H1 (cell line): ENCODE measurements around the gene VIPR2. TPM values are rescaled to one million over a fixed set of nuclear protein-coding genes. Genes with fewer than 3 reads are reported as not detected.

ENCODE experiments used
- CTCF ChIA-PET: fragments of 300-600 bp; sonication (Branson Sonifier 250); formaldehyde crosslinking; loops from one replicate; lab custom pipeline; 2021; ENCODE audit not compliant: partially characterized antibody; lab: Charles Lee
- POLR2A ChIA-PET: fragments of 300-600 bp; sonication (Branson Sonifier 250); formaldehyde crosslinking; loops from one replicate; lab custom pipeline; 2021; ENCODE audit warnings: inconsistent platforms; ENCODE audit not compliant: partially characterized antibody; lab: Charles Lee
- DNase-seq, 2 experiments: peaks; one replicate each; pipeline versions ENCODE4 v3.0.0 to v3.0.0-alpha.2; 2010 to 2022; ENCODE audit warnings: low spot score in 2 of 2, low read depth in 1 of 2, mixed read lengths in 1 of 2
- FAIRE-seq: peaks from 2 replicates; lab custom pipeline; 2011; peaks lifted over from hg19 to GRCh38; lab: Jason Lieb, UNC
- H2AFZ ChIP-seq: 2 replicates; pipeline ENCODE4 v1.8.1; 2012; ENCODE audit warnings: low read length, inconsistent platforms
- H2AK5ac ChIP-seq: 2 replicates; pipeline ENCODE4 v1.6.1; 2013; ENCODE audit warnings: low read depth, low read length
- H2BK120ac ChIP-seq: replicated peaks from 2 replicates; pipeline ENCODE3; 2013; ENCODE audit warnings: low read depth, low read length, inconsistent platforms
- H2BK12ac ChIP-seq: 2 replicates; pipeline ENCODE4 v1.6.1; 2013; ENCODE audit warnings: low read depth, low read length
- H2BK15ac ChIP-seq: 2 replicates; pipeline ENCODE4 v1.6.1; 2013; ENCODE audit warnings: low read length
- H2BK20ac ChIP-seq: 2 replicates; pipeline ENCODE4 v1.6.1; 2013; ENCODE audit warnings: low read length
- H2BK5ac ChIP-seq: 2 replicates; pipeline ENCODE4 v1.6.1; 2013; ENCODE audit warnings: low read depth, low read length
- H3K14ac ChIP-seq: 2 replicates; pipeline ENCODE4 v1.6.1; 2013; ENCODE audit warnings: inconsistent platforms; ENCODE audit not compliant: insufficient read length
- H3K18ac ChIP-seq: 2 replicates; pipeline ENCODE4 v1.6.1; 2013; ENCODE audit warnings: low read length; ENCODE audit errors: extremely low read depth
- H3K23ac ChIP-seq: 2 replicates; pipeline ENCODE4 v1.6.1; 2013; ENCODE audit warnings: inconsistent platforms; ENCODE audit not compliant: insufficient read length
- H3K23me2 ChIP-seq: 2 replicates; pipeline ENCODE4 v1.6.1; 2013; ENCODE audit warnings: low read depth, low read length
- H3K27ac ChIP-seq: 2 replicates; pipeline ENCODE4 v1.6.1; 2011; ENCODE audit warnings: low read depth, low read length, inconsistent platforms
- H3K27me3 ChIP-seq, 4 experiments: replicated peaks in 1 of 4; 1 replicate in 1 of 4; 2 replicates in 3 of 4; pipeline versions ENCODE4 v1.6.1 to v1.8.1; 2011 to 2013; ENCODE audit warnings: low read length in 3 of 4, mild to moderate bottlenecking in 3 of 4, inconsistent platforms in 2 of 4, mixed read lengths in 2 of 4, moderate library complexity in 1 of 4; ENCODE audit not compliant: control insufficient read depth in 3 of 4, insufficient read depth in 3 of 4; ENCODE audit errors: extremely low read depth in 1 of 4
- H3K36me3 ChIP-seq, 4 experiments: 2 replicates each; pipeline versions ENCODE4 v1.6.1 to v1.8.1; 2011 to 2013; ENCODE audit warnings: mild to moderate bottlenecking in 4 of 4, low read length in 3 of 4, moderate library complexity in 2 of 4, control low read depth in 1 of 4, inconsistent platforms in 1 of 4; ENCODE audit not compliant: insufficient read depth in 4 of 4, control insufficient read depth in 2 of 4
- H3K4ac ChIP-seq: replicated peaks from 2 replicates; pipeline ENCODE3; 2013; ENCODE audit warnings: low read length, low read depth, mixed read lengths, inconsistent platforms; ENCODE audit not compliant: insufficient read length
- H3K4me1 ChIP-seq, 4 experiments: replicated peaks in 1 of 4; 1 replicate in 1 of 4; 2 replicates in 3 of 4; pipeline versions ENCODE4 v1.6.1 to v1.8.1; 2011 to 2013; ENCODE audit warnings: low read length in 3 of 4, inconsistent platforms in 2 of 4, mixed read lengths in 1 of 4; ENCODE audit not compliant: insufficient read depth in 4 of 4, control insufficient read depth in 3 of 4
- H3K4me2 ChIP-seq, 2 experiments: 2 replicates each; pipeline versions ENCODE4 v1.6.1 to v1.8.1; 2011 to 2013; ENCODE audit warnings: low read depth in 2 of 2, low read length in 2 of 2, control low read depth in 1 of 2, inconsistent platforms in 1 of 2, mild to moderate bottlenecking in 1 of 2; ENCODE audit not compliant: insufficient read depth in 1 of 2
- H3K4me3 ChIP-seq, 4 experiments: fragments of 200-600, 300-600 bp in 1 of 4; sonication (generic), shearing (Covaris generic), sonication (Bioruptor Twin) in 1 of 4; 2 replicates each; pipeline versions ENCODE4 v1.5.1 to v1.8.1; 2011 to 2016; ENCODE audit warnings: low read length in 4 of 4, low read depth in 3 of 4, control low read depth in 2 of 4, inconsistent platforms in 2 of 4, mild to moderate bottlenecking in 2 of 4, mixed read lengths in 1 of 4, moderate library complexity in 1 of 4; ENCODE audit not compliant: insufficient read depth in 2 of 4; ENCODE audit errors: extremely low read depth in 1 of 4
- H3K56ac ChIP-seq: replicated peaks from 2 replicates; pipeline ENCODE3; 2013; ENCODE audit warnings: low read depth, mild to moderate bottlenecking, mixed read lengths, low read length, inconsistent platforms; ENCODE audit not compliant: insufficient read length
- H3K79me1 ChIP-seq: 2 replicates; pipeline ENCODE4 v1.6.1; 2013; ENCODE audit warnings: low read depth, low read length, control low read depth
- H3K79me2 ChIP-seq, 2 experiments: 2 replicates each; pipeline versions ENCODE4 v1.6.1 to v1.8.1; 2012 to 2013; ENCODE audit warnings: low read length in 2 of 2, mild to moderate bottlenecking in 2 of 2, inconsistent platforms in 1 of 2; ENCODE audit not compliant: insufficient read depth in 2 of 2, control insufficient read depth in 1 of 2
- H3K9ac ChIP-seq, 4 experiments: replicated peaks in 1 of 4; 1 replicate in 1 of 4; 2 replicates in 3 of 4; pipeline versions ENCODE4 v1.6.1 to v1.8.1; 2011 to 2013; ENCODE audit warnings: low read depth in 3 of 4, low read length in 3 of 4, control low read depth in 2 of 4, mild to moderate bottlenecking in 2 of 4, moderate library complexity in 2 of 4, inconsistent platforms in 1 of 4; ENCODE audit errors: extremely low read depth in 1 of 4
- H3K9me3 ChIP-seq, 2 experiments: 2 replicates each; pipeline versions ENCODE4 v1.6.1 to v1.8.1; 2012 to 2013; ENCODE audit warnings: mild to moderate bottlenecking in 2 of 2, moderate library complexity in 2 of 2, control low read depth in 1 of 2, inconsistent platforms in 1 of 2, low read depth in 1 of 2, low read length in 1 of 2, mixed read lengths in 1 of 2; ENCODE audit not compliant: insufficient read depth in 2 of 2
- H4K20me1 ChIP-seq, 2 experiments: replicated peaks in 1 of 2; 2 replicates each; pipeline versions ENCODE3 to v1.8.1; 2011 to 2013; ENCODE audit warnings: inconsistent platforms in 2 of 2, low read length in 2 of 2, mild to moderate bottlenecking in 1 of 2; ENCODE audit not compliant: insufficient read depth in 2 of 2, control insufficient read depth in 1 of 2
- H4K5ac ChIP-seq: 2 replicates; pipeline ENCODE4 v1.6.1; 2013; ENCODE audit warnings: low read length, low read depth, mixed read lengths, inconsistent platforms; ENCODE audit not compliant: insufficient read length
- H4K8ac ChIP-seq: 2 replicates; pipeline ENCODE4 v1.8.0; 2013; ENCODE audit warnings: mild to moderate bottlenecking, moderate library complexity, low read length, inconsistent platforms; ENCODE audit not compliant: insufficient read depth; ENCODE audit errors: extremely low read depth
- H4K91ac ChIP-seq: replicated peaks from 2 replicates; pipeline ENCODE3; 2013; ENCODE audit warnings: low read length, mixed read lengths, inconsistent platforms; ENCODE audit not compliant: insufficient read length
- HDAC2 ChIP-seq, 2 experiments: fragments of 300-600 bp in 1 of 2; sonication (generic) in 1 of 2; IDR thresholded peaks; 2 replicates each; pipeline ENCODE4 v1.6.1; 2011 to 2012; ENCODE audit warnings: low read depth in 2 of 2, low read length in 2 of 2, mild to moderate bottlenecking in 2 of 2, moderate library complexity in 2 of 2, borderline replicate concordance in 1 of 2, inconsistent platforms in 1 of 2
- KDM1A ChIP-seq: fragments of 200-600, 300-600 bp; sonication (generic); IDR thresholded peaks from 2 replicates; pipeline ENCODE4 v1.7.1; 2016; ENCODE audit warnings: mild to moderate bottlenecking, low read length, borderline replicate concordance
- KDM4A ChIP-seq: IDR thresholded peaks from one replicate; pipeline ENCODE4 v1.7.1; 2012; ENCODE audit warnings: low read depth, mild to moderate bottlenecking, moderate library complexity, low read length, inconsistent platforms; ENCODE audit not compliant: severe bottlenecking
- POLR2A ChIP-seq, 2 experiments: IDR thresholded peaks; 1 replicate in 1 of 2; 2 replicates in 1 of 2; pipeline ENCODE4 v1.6.1; 2011; ENCODE audit warnings: low read depth in 2 of 2, low read length in 2 of 2, mild to moderate bottlenecking in 2 of 2; ENCODE audit errors: control extremely low read depth in 1 of 2
- POLR2AphosphoS5 ChIP-seq: IDR thresholded peaks from 2 replicates; pipeline ENCODE4 v1.6.1; 2011; ENCODE audit warnings: low read depth, low read length
- POU5F1 ChIP-seq: IDR thresholded peaks from 2 replicates; pipeline ENCODE4 v1.6.1; 2011; ENCODE audit warnings: low read depth, mild to moderate bottlenecking, low read length, moderate library complexity
- RBBP5 ChIP-seq: IDR thresholded peaks from 2 replicates; pipeline ENCODE4 v1.7.1; 2012; ENCODE audit warnings: low read depth, mild to moderate bottlenecking, inconsistent platforms, low read length, moderate library complexity, borderline replicate concordance
- TAF1 ChIP-seq: IDR thresholded peaks from 2 replicates; pipeline ENCODE4 v1.6.1; 2011; ENCODE audit warnings: mild to moderate bottlenecking, low read depth, low read length
- TAF7 ChIP-seq: optimal IDR thresholded peaks from 2 replicates; pipeline ENCODE3; 2011; ENCODE audit warnings: low read depth, mild to moderate bottlenecking, inconsistent platforms, low read length, moderate library complexity, borderline replicate concordance
- whole genome bisulfite sequencing, 2 experiments: shearing (Covaris generic) in 1 of 2; methylation state at CpG; one replicate each; pipeline versions ENCODE4 v1.1.6 to v1.1.7; 2013 to 2015; ENCODE audit warnings: low lambda C conversion rate in 2 of 2, mixed read lengths in 2 of 2, inconsistent platforms in 1 of 2, low coverage in 1 of 2, missing lambda C conversion rate in 1 of 2; ENCODE audit not compliant: insufficient replicate concordance in 2 of 2, insufficient coverage in 1 of 2, insufficient read length in 1 of 2; ENCODE audit errors: extremely low coverage in 1 of 2, missing lambda C conversion rate in 1 of 2; 5-methylcytosine and 5-hydroxymethylcytosine counted together
- polyA plus RNA-seq, 7 experiments: library from polyadenylated mRNA; depleted of rRNA in 3 of 7; stranded (reverse) in 5 of 7; unstranded in 2 of 7; fragments of >200 nt in 5 of 7; fragments of 200-250 nt in 2 of 7; gene quantifications; 1 replicate in 5 of 7; 2 replicates in 1 of 7; 4 replicates in 1 of 7; pipeline versions ENCODE4 v1.2.1 to v1.2.3, GENCODE V29; 2011 to 2013; ENCODE audit warnings: missing spikeins in 2 of 7, mixed read lengths in 2 of 7
- total RNA-seq: library from RNA; stranded (reverse); fragmentation: NEBNext Ultra II Directional; extraction: Animal tissue kit (Norgen Biotek cat#: 25700); gene quantifications from 2 replicates; pipeline ENCODE4 v1.2.1, GENCODE V29; 2021
- TF ChIP-seq, protein P1 (sequence below): IDR thresholded peaks from 2 replicates; pipeline ENCODE4 v1.6.1; 2012; ENCODE audit warnings: low read length, inconsistent platforms

The VIPR2 gene
- total and polyA plus RNA-seq, 2 of the 8 experiments (the other 6 are each of a cell fraction or from before 2014, with no cell fraction given) = 2.4 to 6.3 TPM

DNA sequence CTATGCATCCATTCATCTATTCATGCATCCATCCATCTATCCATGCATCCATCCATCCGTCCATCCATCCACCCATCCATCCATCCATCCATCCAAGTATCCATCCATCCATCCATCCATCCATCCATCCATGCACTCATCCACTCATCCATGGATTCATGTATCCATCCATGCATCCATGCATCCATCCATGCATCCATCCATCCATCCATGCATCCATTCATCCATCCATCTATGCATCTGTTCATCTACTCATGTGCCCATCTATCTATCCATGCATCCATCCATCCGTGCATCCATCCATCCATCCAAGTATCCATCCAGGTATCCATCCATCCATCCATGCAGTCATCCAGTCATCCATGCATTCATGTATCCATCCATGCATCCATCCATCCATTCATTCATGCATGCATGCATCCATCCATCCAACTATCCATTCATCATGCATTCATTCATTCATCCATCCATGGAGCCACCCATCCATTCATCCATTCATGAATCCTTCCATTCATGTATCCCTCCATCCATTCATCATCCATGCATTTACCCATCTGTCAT, 156.3 kb downstream of the VIPR2 start:
- POLR2A ChIA-PET = no interaction called here
- no peak for FAIRE-seq

More for the DNA sequence above, 156.3 kb downstream of the VIPR2 start:
- H4K5ac ChIP-seq = no peak overlapping the region
- peaks cover 20 to 35% of the 10 kb centered on the region in 2 experiments for H3K9me3 ChIP-seq
- H3K4ac ChIP-seq = no peak overlapping the region
- peak overlapping the region; percentile 46 for H3K56ac ChIP-seq
- peaks cover 0 to 2% (median 0%) of the 10 kb centered on the region in 4 experiments; a peak in 1 of 7 replicates for H3K4me1 ChIP-seq
- H3K27me3 ChIP-seq = peaks cover 3 to 24% (median 18%) of the 10 kb centered on the region in 4 experiments
- TF ChIP-seq, protein P1, sequence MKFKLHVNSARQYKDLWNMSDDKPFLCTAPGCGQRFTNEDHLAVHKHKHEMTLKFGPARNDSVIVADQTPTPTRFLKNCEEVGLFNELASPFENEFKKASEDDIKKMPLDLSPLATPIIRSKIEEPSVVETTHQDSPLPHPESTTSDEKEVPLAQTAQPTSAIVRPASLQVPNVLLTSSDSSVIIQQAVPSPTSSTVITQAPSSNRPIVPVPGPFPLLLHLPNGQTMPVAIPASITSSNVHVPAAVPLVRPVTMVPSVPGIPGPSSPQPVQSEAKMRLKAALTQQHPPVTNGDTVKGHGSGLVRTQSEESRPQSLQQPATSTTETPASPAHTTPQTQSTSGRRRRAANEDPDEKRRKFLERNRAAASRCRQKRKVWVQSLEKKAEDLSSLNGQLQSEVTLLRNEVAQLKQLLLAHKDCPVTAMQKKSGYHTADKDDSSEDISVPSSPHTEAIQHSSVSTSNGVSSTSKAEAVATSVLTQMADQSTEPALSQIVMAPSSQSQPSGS = no peak
- no peak for TF ChIP-seq KDM4A
- no peak for TF ChIP-seq RBBP5
- TF ChIP-seq POLR2AphosphoS5 = no peak
- no peak for TF ChIP-seq HDAC2 (IDR thresholded peaks at IDR 0.05; ENCODE audit: borderline replicate concordance in 1 of 2, low read depth in 2 of 2, low read length in 2 of 2)
- no peak for TF ChIP-seq TAF7
- no peak for TF ChIP-seq POU5F1
- no peak for TF ChIP-seq POLR2A (IDR thresholded peaks at IDR 0.05; ENCODE audit: control extremely low read depth in 1 of 2, low read depth in 2 of 2, low read length in 2 of 2)
- no peak for TF ChIP-seq KDM1A
- TF ChIP-seq TAF1 = no peak
- no peak overlapping the region for H2BK20ac ChIP-seq
- peaks cover 8% of the 10 kb centered on the region; the same call in 1 of the 2 replicates for H3K23me2 ChIP-seq
- no peak overlapping the region for H2BK15ac ChIP-seq
- no peak overlapping the region for H2BK5ac ChIP-seq
- no peak overlapping the region for H3K14ac ChIP-seq
- no peaks in the 10 kb centered on the region; a peak in 1 of 8 replicates for H3K36me3 ChIP-seq
- H4K91ac ChIP-seq = no peak overlapping the region
- H2BK12ac ChIP-seq = no peak overlapping the region
- H2BK120ac ChIP-seq = no peak overlapping the region
- H4K20me1 ChIP-seq = no peaks in the 10 kb centered on the region
- no peaks in the 10 kb centered on the region; a peak in 1 of 4 replicates for H3K79me2 ChIP-seq
- H3K18ac ChIP-seq = no peak overlapping the region
- no peak overlapping the region for H2AFZ ChIP-seq
- no peak overlapping the region for H4K8ac ChIP-seq
- no peak overlapping the region for H3K27ac ChIP-seq
- H3K79me1 ChIP-seq = no peaks in the 10 kb centered on the region
- CTCF ChIA-PET = no interaction called here
- 0 out of 2 replicates have a peak overlapping the region, but pooled peaks have one; percentile 6 for H2AK5ac ChIP-seq
- DNase-seq = no peak
- H3K23ac ChIP-seq = no peak overlapping the region
- H3K9ac ChIP-seq = no peak overlapping the region
- 76% methylated on average over 2 of the region's 2 CpGs; no CpG with 5 or more reads in 1 of the 2 experiments for WGBS, 2 experiments
- H3K4me2 ChIP-seq = no peak overlapping the region
- H3K4me3 ChIP-seq = no peak overlapping the region; a peak in 1 of 8 replicates
